ENCODE measurements around the gene NFAT5. TPM values are rescaled to one million over a fixed set of nuclear protein-coding genes. Genes with fewer than 3 reads are reported as not detected.
"Not testable (repeated sequence)": the region's sequence is repeated elsewhere in the genome, so short reads cannot be mapped to it uniquely, and the experiment has no call there.

NFAT5 gene
- polyA plus RNA-seq, 3 donors, result 2.4 to 6.9 (median 2.5) TPM

DNA sequence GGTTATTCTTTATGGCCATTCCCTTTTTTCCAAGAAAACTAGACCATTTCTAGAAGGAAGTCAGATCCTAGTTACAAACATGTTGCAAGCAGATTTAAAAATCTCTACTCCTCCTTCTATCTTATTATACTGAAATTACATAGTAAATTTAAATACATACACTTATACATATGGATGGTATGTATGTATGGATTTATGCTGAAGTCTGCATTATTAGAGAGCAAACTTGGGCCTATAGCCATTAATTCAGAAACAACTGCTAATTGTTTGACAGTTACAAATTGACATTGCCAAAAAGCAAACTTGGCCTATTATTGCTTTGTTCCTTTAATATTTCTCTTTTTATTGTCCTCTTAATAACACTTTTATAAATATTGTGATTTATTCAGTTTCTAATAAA is 67.1 kb downstream of the NFAT5 start:
- Histone ChIP-seq H3K4me3 (replicated peaks in 1 of 3; ENCODE audit: low read depth in 2 of 3, low read length in 3 of 3) (no peak overlapping the region), H3K4me2 (replicated peaks; ENCODE audit: extremely low read depth, low read length, poor library complexity, severe bottlenecking) (no peak overlapping the region), H3K9me3 (replicated peaks in 1 of 2; ENCODE audit: control insufficient read depth in 1 of 2, insufficient read depth in 1 of 2, low read length in 2 of 2) (peaks cover 19% of the 10 kb centered on the region in 2 donors), H3K27ac (ENCODE audit: low read depth in 1 of 2, low read length in 2 of 2) (no peak overlapping the region), H3K79me2 (ENCODE audit: insufficient read depth, low read length) (no peaks in the 10 kb centered on the region), H3K36me3 (replicated peaks in 1 of 2; ENCODE audit: control insufficient read depth in 1 of 2, insufficient read depth in 2 of 2, low read length in 2 of 2) (peaks cover 14 to 58% of the 10 kb centered on the region in 2 donors), H4K20me1 (ENCODE audit: insufficient read depth, low read length) (peaks cover 9% of the 10 kb centered on the region), H2AFZ (ENCODE audit: insufficient read depth, low read depth, low read length, poor library complexity, severe bottlenecking) (no peak overlapping the region), H3K27me3 (ENCODE audit: control insufficient read depth in 2 of 2, insufficient read depth in 2 of 2, low read length in 2 of 2) (no peaks in the 10 kb centered on the region), H3K9ac (ENCODE audit: insufficient read depth, low read length, poor library complexity, severe bottlenecking) (no peak overlapping the region), H3K4me1 (ENCODE audit: control insufficient read depth in 1 of 2, insufficient read depth in 2 of 2, low read length in 2 of 2) (no peaks in the 10 kb centered on the region)
- Mint-ChIP-seq H3K4me3 (no peak overlapping the region), H3K9me3 (peaks cover 17 to 28% (median 24%) of the 10 kb centered on the region in 7 donors), H3K27ac (no peak overlapping the region), H3K36me3 (peaks cover 44 to 48% of the 10 kb centered on the region in 2 donors), H3K4me1 (no peaks in the 10 kb centered on the region), H3K27me3 (ENCODE audit: low read depth in 3 of 3) (no peaks in the 10 kb centered on the region)
- intact Hi-C loops (cut with micrococcal nuclease), result no loop called here
- DNase-seq, result no peak
- TF ChIP-seq, protein P1, sequence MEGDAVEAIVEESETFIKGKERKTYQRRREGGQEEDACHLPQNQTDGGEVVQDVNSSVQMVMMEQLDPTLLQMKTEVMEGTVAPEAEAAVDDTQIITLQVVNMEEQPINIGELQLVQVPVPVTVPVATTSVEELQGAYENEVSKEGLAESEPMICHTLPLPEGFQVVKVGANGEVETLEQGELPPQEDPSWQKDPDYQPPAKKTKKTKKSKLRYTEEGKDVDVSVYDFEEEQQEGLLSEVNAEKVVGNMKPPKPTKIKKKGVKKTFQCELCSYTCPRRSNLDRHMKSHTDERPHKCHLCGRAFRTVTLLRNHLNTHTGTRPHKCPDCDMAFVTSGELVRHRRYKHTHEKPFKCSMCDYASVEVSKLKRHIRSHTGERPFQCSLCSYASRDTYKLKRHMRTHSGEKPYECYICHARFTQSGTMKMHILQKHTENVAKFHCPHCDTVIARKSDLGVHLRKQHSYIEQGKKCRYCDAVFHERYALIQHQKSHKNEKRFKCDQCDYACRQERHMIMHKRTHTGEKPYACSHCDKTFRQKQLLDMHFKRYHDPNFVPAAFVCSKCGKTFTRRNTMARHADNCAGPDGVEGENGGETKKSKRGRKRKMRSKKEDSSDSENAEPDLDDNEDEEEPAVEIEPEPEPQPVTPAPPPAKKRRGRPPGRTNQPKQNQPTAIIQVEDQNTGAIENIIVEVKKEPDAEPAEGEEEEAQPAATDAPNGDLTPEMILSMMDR (IDR thresholded peaks at IDR 0.05), result no peak

DNA sequence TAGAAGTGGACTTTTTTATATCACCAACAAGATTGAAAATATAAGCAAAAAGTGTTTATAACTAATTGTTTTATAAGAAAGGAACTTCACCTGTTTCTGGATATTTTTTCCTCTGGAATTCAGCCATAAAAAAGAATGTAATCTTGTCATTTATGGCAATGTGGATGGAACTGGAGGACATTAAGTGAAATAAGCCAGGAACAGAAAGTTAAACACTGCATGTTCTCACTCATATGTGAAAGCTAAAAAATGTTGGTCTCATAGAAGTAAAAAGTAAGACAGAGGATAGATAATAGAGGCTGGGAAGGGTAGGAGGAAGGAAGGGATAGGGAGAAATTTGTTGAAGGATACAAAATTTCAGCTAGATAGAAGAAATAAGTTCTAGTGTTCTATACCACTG is 67.6 kb downstream of the NFAT5 start:
- no peak overlapping the region for H3K27ac Mint-ChIP-seq
- TF ChIP-seq, protein P1 (IDR thresholded peaks at IDR 0.05), result no peak
- no peaks in the 10 kb centered on the region for H3K79me2 ChIP-seq (ENCODE audit: insufficient read depth, low read length)
- H3K4me2 ChIP-seq (replicated peaks; ENCODE audit: extremely low read depth, low read length, poor library complexity, severe bottlenecking), result no peak overlapping the region
- H3K9me3 ChIP-seq (replicated peaks in 1 of 2; ENCODE audit: control insufficient read depth in 1 of 2, insufficient read depth in 1 of 2, low read length in 2 of 2), result peaks cover 19% of the 10 kb centered on the region in 2 donors
- H3K36me3 Mint-ChIP-seq, result peaks cover 44 to 48% of the 10 kb centered on the region in 2 donors
- H4K20me1 ChIP-seq (ENCODE audit: insufficient read depth, low read length), result peaks cover 9% of the 10 kb centered on the region
- H3K27ac ChIP-seq (ENCODE audit: low read depth in 1 of 2, low read length in 2 of 2), result no peak overlapping the region
- peaks cover 14 to 58% of the 10 kb centered on the region in 2 donors for H3K36me3 ChIP-seq (replicated peaks in 1 of 2; ENCODE audit: control insufficient read depth in 1 of 2, insufficient read depth in 2 of 2, low read length in 2 of 2)
- intact Hi-C loops (cut with micrococcal nuclease), result no loop called here
- H3K27me3 Mint-ChIP-seq (ENCODE audit: low read depth in 3 of 3), result no peaks in the 10 kb centered on the region
- H3K4me3 Mint-ChIP-seq, result no peak overlapping the region
- no peak for DNase-seq
- no peaks in the 10 kb centered on the region for H3K4me1 ChIP-seq (ENCODE audit: control insufficient read depth in 1 of 2, insufficient read depth in 2 of 2, low read length in 2 of 2)
- H3K9ac ChIP-seq (ENCODE audit: insufficient read depth, low read length, poor library complexity, severe bottlenecking), result no peak overlapping the region
- H2AFZ ChIP-seq (ENCODE audit: insufficient read depth, low read depth, low read length, poor library complexity, severe bottlenecking), result no peak overlapping the region
- no peaks in the 10 kb centered on the region for H3K27me3 ChIP-seq (ENCODE audit: control insufficient read depth in 2 of 2, insufficient read depth in 2 of 2, low read length in 2 of 2)
- no peaks in the 10 kb centered on the region for H3K4me1 Mint-ChIP-seq
- peaks cover 17 to 30% (median 24%) of the 10 kb centered on the region in 7 donors for H3K9me3 Mint-ChIP-seq
- H3K4me3 ChIP-seq (replicated peaks in 1 of 3; ENCODE audit: low read depth in 2 of 3, low read length in 3 of 3), result no peak overlapping the region

DNA sequence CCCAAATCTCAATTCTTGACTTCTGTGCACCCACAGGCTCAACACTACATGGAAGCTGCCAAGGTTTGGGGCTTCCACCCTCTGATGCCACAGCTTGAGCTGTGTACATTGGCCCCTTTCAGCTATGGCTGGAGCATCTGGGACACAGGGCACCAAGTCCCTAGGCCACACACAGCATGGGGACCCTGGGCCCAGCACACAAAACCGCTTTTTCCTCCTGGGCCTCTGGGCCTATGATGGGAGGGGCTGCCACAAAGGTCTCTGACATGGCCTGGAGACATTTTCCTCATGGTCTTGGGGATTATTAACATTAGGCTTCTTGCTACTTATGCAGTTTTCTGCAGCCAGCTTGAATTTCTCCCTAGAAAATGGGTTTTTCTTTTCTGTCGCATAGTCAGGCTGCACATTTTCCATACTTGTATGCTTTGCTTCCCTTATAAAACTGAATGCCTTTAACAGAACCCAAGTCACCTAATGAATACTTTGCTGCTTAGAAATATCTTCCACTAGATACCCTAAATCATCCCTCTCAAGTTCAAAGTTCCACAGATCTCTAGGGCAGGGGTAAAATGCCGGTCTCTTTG is 70.9 kb downstream of the NFAT5 start:
- H3K4me1 Mint-ChIP-seq; H3K79me2 ChIP-seq (ENCODE audit: insufficient read depth, low read length); H3K4me1 ChIP-seq (ENCODE audit: control insufficient read depth in 1 of 2, insufficient read depth in 2 of 2, low read length in 2 of 2); H3K27ac ChIP-seq (ENCODE audit: low read depth in 1 of 2, low read length in 2 of 2); H3K27ac Mint-ChIP-seq; intact Hi-C loops (cut with micrococcal nuclease); H3K4me3 ChIP-seq (replicated peaks in 1 of 3; ENCODE audit: low read depth in 2 of 3, low read length in 3 of 3); H3K27me3 ChIP-seq (ENCODE audit: control insufficient read depth in 2 of 2, insufficient read depth in 2 of 2, low read length in 2 of 2); H4K20me1 ChIP-seq (ENCODE audit: insufficient read depth, low read length); H3K4me2 ChIP-seq (replicated peaks; ENCODE audit: extremely low read depth, low read length, poor library complexity, severe bottlenecking); DNase-seq; H3K9ac ChIP-seq (ENCODE audit: insufficient read depth, low read length, poor library complexity, severe bottlenecking); H3K4me3 Mint-ChIP-seq; H2AFZ ChIP-seq (ENCODE audit: insufficient read depth, low read depth, low read length, poor library complexity, severe bottlenecking); H3K27me3 Mint-ChIP-seq (ENCODE audit: low read depth in 3 of 3): not testable (repeated sequence)
- peaks cover 10 to 41% of the 10 kb centered on the region in 2 donors for H3K36me3 ChIP-seq (replicated peaks in 1 of 2; ENCODE audit: control insufficient read depth in 1 of 2, insufficient read depth in 2 of 2, low read length in 2 of 2)
- peaks cover 17 to 30% (median 24%) of the 10 kb centered on the region in 7 donors for H3K9me3 Mint-ChIP-seq
- H3K9me3 ChIP-seq (replicated peaks in 1 of 2; ENCODE audit: control insufficient read depth in 1 of 2, insufficient read depth in 1 of 2, low read length in 2 of 2), result peaks cover 19% of the 10 kb centered on the region in 2 donors
- WGBS (ENCODE audit: insufficient coverage), result 100% methylated on average over 1 of the region's 3 CpGs
- peaks cover 30 to 35% of the 10 kb centered on the region in 2 donors for H3K36me3 Mint-ChIP-seq

All from CD14-positive monocyte (primary cell).